DMS153 (cell line): ENCODE results near the gene CACNG5.
A peak's percentile ranks its signal among the peaks of the same experiment; 100 is the strongest.

Source experiments
- DNase-seq: peaks from one replicate; lab custom pipeline; 2025; lab: John Stamatoyannopoulos, UW

The CACNG5 gene

GRCh38 chr17:66834919-66835454 lies at the start of gene CACNG5:
CACNG5 (plus strand) TSS chr17:66835117; CDS start chr17:66877333, 42,216 bp downstream.
- no peak for DNase-seq

- DNase-seq, result no peak
Measured at GRCh38 chr17:66786107-66786506, 48.8 kb upstream of the CACNG5 start.

GRCh38 chr17:66787914-66788313 lies 47.0 kb upstream of the CACNG5 start:
- no peak for DNase-seq

- no peak for DNase-seq
Measured at GRCh38 chr17:66789093-66789492, 45.8 kb upstream of the CACNG5 start.

GRCh38 chr17:66789961-66790437 lies 44.9 kb upstream of the CACNG5 start:
- DNase-seq, result no peak

- DNase-seq, result no peak
Measured at GRCh38 chr17:66790501-66791061, 44.3 kb upstream of the CACNG5 start.

- DNase-seq, result peak; percentile 61
Measured at GRCh38 chr17:66791347-66791746, 43.6 kb upstream of the CACNG5 start.

GRCh38 chr17:66793814-66794213 lies 41.1 kb upstream of the CACNG5 start:
- DNase-seq, result no peak

- DNase-seq, result no peak
Measured at GRCh38 chr17:66795486-66795885, 39.4 kb upstream of the CACNG5 start.

- no peak for DNase-seq
Measured at GRCh38 chr17:66799849-66800537, 34.9 kb upstream of the CACNG5 start.

- no peak for DNase-seq
Measured at GRCh38 chr17:66803474-66803951, 31.4 kb upstream of the CACNG5 start.

- peak; percentile 72 for DNase-seq
Measured at GRCh38 chr17:66805567-66805966, 29.4 kb upstream of the CACNG5 start.

GRCh38 chr17:66807182-66807581 lies 27.7 kb upstream of the CACNG5 start:
- peak; percentile 47 for DNase-seq

GRCh38 chr17:66809408-66809807 lies 25.5 kb upstream of the CACNG5 start:
- DNase-seq, result no peak

- no peak for DNase-seq
Measured at GRCh38 chr17:66810951-66811682, 23.8 kb upstream of the CACNG5 start.

GRCh38 chr17:66811683-66812054 lies 23.2 kb upstream of the CACNG5 start:
- DNase-seq, result no peak

GRCh38 chr17:66812571-66812970 lies 22.3 kb upstream of the CACNG5 start:
- no peak for DNase-seq

- DNase-seq, result no peak
Measured at GRCh38 chr17:66813296-66813695, 21.6 kb upstream of the CACNG5 start.

GRCh38 chr17:66814026-66814425 lies 20.9 kb upstream of the CACNG5 start:
- no peak for DNase-seq

- DNase-seq, result no peak
Measured at GRCh38 chr17:66814570-66814969, 20.3 kb upstream of the CACNG5 start.

GRCh38 chr17:66817750-66818149 lies 17.2 kb upstream of the CACNG5 start:
- no peak for DNase-seq

GRCh38 chr17:66819466-66819865 lies 15.5 kb upstream of the CACNG5 start:
- DNase-seq, result no peak

- no peak for DNase-seq
Measured at GRCh38 chr17:66822009-66822408, 12.9 kb upstream of the CACNG5 start.
